DOHH2 (cell line): ENCODE results near the gene TLCD1.
"Not testable (repeated sequence)": the region's sequence is repeated elsewhere in the genome, so short reads cannot be mapped to it uniquely, and the experiment has no call there.

Source experiments
- H3F3A ChIP-seq: fragments of 200-600 bp; sonication (generic), shearing (Covaris generic); 2 replicates; pipeline ENCODE4 v1.6.0; 2016; ENCODE audit warnings: antibody characterized with exemption, mild to moderate bottlenecking; ENCODE audit not compliant: control insufficient read depth, insufficient read depth
- H3K27ac ChIP-seq: fragments of 200-600 bp; sonication (generic); 2 replicates; pipeline ENCODE4 v1.5.1; 2014; ENCODE audit warnings: low read depth, mild to moderate bottlenecking, low read length, moderate library complexity
- H3K27me3 ChIP-seq: fragments of 200-600 bp; sonication (generic); 2 replicates; pipeline ENCODE4 v1.6.1; 2014; ENCODE audit warnings: mild to moderate bottlenecking, low read length, mixed read lengths; ENCODE audit not compliant: control insufficient read depth
- H3K36me3 ChIP-seq: fragments of 200-600 bp; sonication (generic); 2 replicates; pipeline ENCODE4 v1.6.1; 2014; ENCODE audit warnings: mild to moderate bottlenecking, low read length, moderate library complexity, mixed read lengths; ENCODE audit not compliant: control insufficient read depth
- H3K4me1 ChIP-seq: fragments of 200-600 bp; sonication (generic); 2 replicates; pipeline ENCODE4 v1.6.1; 2014; ENCODE audit warnings: mild to moderate bottlenecking, low read length, mixed read lengths; ENCODE audit not compliant: control insufficient read depth
- H3K4me2 ChIP-seq: fragments of 200-600 bp; sonication (generic); 2 replicates; pipeline ENCODE4 v1.6.0; 2014; ENCODE audit warnings: mild to moderate bottlenecking, low read length, moderate library complexity
- H3K4me3 ChIP-seq: fragments of 200-600 bp; sonication (generic); 2 replicates; pipeline ENCODE4 v1.5.1; 2014; ENCODE audit warnings: mild to moderate bottlenecking, low read length, mixed read lengths
- H3K79me2 ChIP-seq: fragments of 200-600 bp; sonication (generic); 2 replicates; pipeline ENCODE4 v1.6.1; 2014; ENCODE audit warnings: mild to moderate bottlenecking, low read length, mixed read lengths; ENCODE audit not compliant: control insufficient read depth
- H3K9me2 ChIP-seq: fragments of 200-600 bp; sonication (generic); replicated peaks from 2 replicates; pipeline ENCODE4 v1.6.1; 2014; ENCODE audit warnings: mild to moderate bottlenecking, low read length, mixed read lengths; ENCODE audit not compliant: control insufficient read depth
- H3K9me3 ChIP-seq: fragments of 200-600 bp; sonication (generic); 2 replicates; pipeline ENCODE4 v1.6.1; 2014; ENCODE audit warnings: antibody characterized with exemption, low read length, mixed read lengths; ENCODE audit not compliant: control insufficient read depth, insufficient read depth
- H4K20me1 ChIP-seq: fragments of 200-600 bp; sonication (generic); 2 replicates; pipeline ENCODE4 v1.6.0; 2014; ENCODE audit warnings: low read depth, mild to moderate bottlenecking, antibody characterized with exemption, low read length, moderate library complexity; ENCODE audit not compliant: control insufficient read depth, insufficient read depth
- CTCF ChIP-seq: fragments of 200-600 bp; sonication (generic); IDR thresholded peaks from one replicate; pipeline ENCODE4 v1.5.1; 2014; ENCODE audit warnings: antibody characterized with exemption, mild to moderate bottlenecking, low read depth, low read length; ENCODE audit not compliant: poor library complexity, severe bottlenecking
- EZH2phosphoT487 ChIP-seq: fragments of 200-600 bp; sonication (generic); IDR thresholded peaks from 2 replicates; pipeline ENCODE4 v1.6.1; 2017; ENCODE audit warnings: borderline replicate concordance, mild to moderate bottlenecking, antibody characterized with exemption, low read length, moderate library complexity, mixed read lengths

TLCD1 gene

GRCh38 chr17:28725660-28726225, 290 bp downstream of the TLCD1 start:
- H3K4me1 ChIP-seq = peaks cover 69% of the 10 kb centered on the region
- peak overlapping the region; percentile 94 for H3K4me3 ChIP-seq
- H3K36me3 ChIP-seq = peaks cover 51% of the 10 kb centered on the region
- H3K79me2 ChIP-seq = peaks cover 43% of the 10 kb centered on the region
- H3K27ac ChIP-seq = peak overlapping the region; percentile 93
- no peaks in the 10 kb centered on the region for H3K9me2 ChIP-seq
- no peaks in the 10 kb centered on the region for H3K9me3 ChIP-seq
- peaks cover 63% of the 10 kb centered on the region for H3F3A ChIP-seq
- H4K20me1 ChIP-seq = peaks cover 22% of the 10 kb centered on the region
- no peak for TF ChIP-seq EZH2phosphoT487
- TF ChIP-seq CTCF = no peak
- 0 out of 2 replicates have a peak, but pooled peaks cover 3% of the 10 kb centered on the region for H3K27me3 ChIP-seq
- H3K4me2 ChIP-seq = peak overlapping the region; percentile 100

- Histone ChIP-seq H3K27me3 (0 out of 2 replicates have a peak, but pooled peaks cover 3% of the 10 kb centered on the region), H3F3A (peaks cover 68% of the 10 kb centered on the region), H3K4me1 (peaks cover 69% of the 10 kb centered on the region), H3K4me3 (peak overlapping the region; percentile 94), H3K36me3 (peaks cover 56% of the 10 kb centered on the region), H3K79me2 (peaks cover 48% of the 10 kb centered on the region), H3K9me2 (no peaks in the 10 kb centered on the region), H3K9me3 (no peaks in the 10 kb centered on the region), H3K4me2 (peak overlapping the region; percentile 100), H3K27ac (peak overlapping the region; percentile 93), H4K20me1 (peaks cover 22% of the 10 kb centered on the region)
- TF ChIP-seq EZH2phosphoT487 (no peak), CTCF (no peak)
Measured at GRCh38 chr17:28725166-28725659, 820 bp downstream of the TLCD1 start.

GRCh38 chr17:28724500-28725165, 1.4 kb downstream of the TLCD1 start:
- Histone ChIP-seq H3K27ac (peak overlapping the region; percentile 93), H3K9me3 (no peaks in the 10 kb centered on the region), H4K20me1 (peaks cover 22% of the 10 kb centered on the region), H3F3A (peaks cover 70% of the 10 kb centered on the region), H3K27me3 (0 out of 2 replicates have a peak, but pooled peaks cover 3% of the 10 kb centered on the region), H3K79me2 (peaks cover 50% of the 10 kb centered on the region), H3K4me3 (peak overlapping the region; percentile 94), H3K9me2 (no peaks in the 10 kb centered on the region), H3K4me2 (peak overlapping the region; percentile 100), H3K4me1 (peaks cover 66% of the 10 kb centered on the region), H3K36me3 (peaks cover 60% of the 10 kb centered on the region)
- TF ChIP-seq CTCF (no peak), EZH2phosphoT487 (no peak)

GRCh38 chr17:28723836-28724499, 2.1 kb downstream of the TLCD1 start:
- H3K9me3 ChIP-seq, H3K27me3 ChIP-seq, H3K9me2 ChIP-seq: not testable (repeated sequence)
- Histone ChIP-seq H3K79me2 (peaks cover 50% of the 10 kb centered on the region), H3F3A (peaks cover 67% of the 10 kb centered on the region), H4K20me1 (peaks cover 22% of the 10 kb centered on the region), H3K36me3 (peaks cover 60% of the 10 kb centered on the region), H3K27ac (peak overlapping the region; percentile 93), H3K4me2 (peak overlapping the region; percentile 100), H3K4me3 (peak overlapping the region; percentile 94), H3K4me1 (peaks cover 59% of the 10 kb centered on the region)
